ENCODE results near the gene SPTLC3. TPM values are rescaled to one million over a fixed set of nuclear protein-coding genes. Genes with fewer than 3 reads are reported as not detected.

Gene SPTLC3
- total RNA-seq, 1 donor from 2014 or later, result 32.3 TPM

DNA sequence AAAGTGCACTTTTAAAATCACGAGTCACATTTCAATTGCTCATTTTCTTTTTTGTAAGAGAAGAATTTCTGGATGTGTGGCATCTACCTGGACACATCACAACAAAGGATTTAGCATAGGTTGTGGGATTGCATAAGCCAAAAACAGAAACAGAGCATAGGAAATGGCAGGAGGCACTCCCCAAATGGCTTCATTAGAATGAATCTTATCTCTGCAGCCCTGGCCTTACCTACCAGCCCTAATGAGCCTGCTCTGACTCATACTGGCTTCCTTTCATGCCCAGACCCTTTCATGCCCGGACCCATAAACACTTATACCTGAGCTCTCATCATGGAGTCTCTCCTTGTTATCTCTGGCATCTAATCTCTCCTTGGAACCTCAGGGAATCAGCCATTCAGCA, 23.9 kb upstream of the SPTLC3 start:
- DNase-seq, result no peak

DNA sequence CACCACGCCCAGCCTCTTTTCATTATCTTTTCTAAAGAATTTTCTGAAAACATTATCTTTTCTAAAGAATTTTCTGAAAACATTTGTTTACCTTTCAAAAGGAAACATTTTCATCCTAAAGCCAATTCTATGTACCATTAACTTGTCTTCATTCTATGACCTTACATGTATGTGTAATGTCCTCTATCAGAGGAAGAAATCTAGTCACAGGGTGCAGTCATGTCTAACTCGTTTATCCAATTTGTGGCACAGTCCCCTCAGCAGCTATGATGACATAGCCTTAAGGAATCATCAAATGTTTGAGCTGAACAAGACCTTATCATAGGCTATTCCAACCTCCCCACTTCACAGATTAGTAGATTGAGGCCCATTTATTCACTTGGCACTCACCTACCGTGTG, 21.5 kb upstream of the SPTLC3 start:
- DNase-seq, result no peak

DNA sequence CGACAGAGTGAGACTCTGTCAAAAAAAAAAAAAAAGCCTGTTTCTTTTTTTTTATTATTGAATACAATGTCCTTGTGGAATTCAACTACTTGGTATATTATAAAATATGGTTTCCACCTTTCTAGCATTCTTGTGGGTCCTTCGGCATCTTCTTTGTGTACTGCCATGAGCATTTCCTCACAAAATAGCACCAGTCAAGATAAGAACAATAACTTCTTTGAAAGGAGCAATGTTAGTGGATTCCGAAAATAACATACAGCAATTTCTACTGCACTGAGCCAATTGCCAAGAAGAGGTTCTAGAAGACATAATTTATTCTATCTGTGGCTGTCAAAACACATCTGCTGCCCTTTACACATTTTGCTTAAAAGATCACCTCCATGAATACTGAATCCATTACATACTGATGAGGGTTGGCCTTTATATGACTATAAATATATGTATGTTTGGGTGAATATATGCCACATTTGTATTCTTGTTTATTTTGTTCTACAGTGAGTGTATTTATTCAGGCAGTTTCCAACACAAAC, 19.1 kb upstream of the SPTLC3 start:
- no peak for DNase-seq

DNA sequence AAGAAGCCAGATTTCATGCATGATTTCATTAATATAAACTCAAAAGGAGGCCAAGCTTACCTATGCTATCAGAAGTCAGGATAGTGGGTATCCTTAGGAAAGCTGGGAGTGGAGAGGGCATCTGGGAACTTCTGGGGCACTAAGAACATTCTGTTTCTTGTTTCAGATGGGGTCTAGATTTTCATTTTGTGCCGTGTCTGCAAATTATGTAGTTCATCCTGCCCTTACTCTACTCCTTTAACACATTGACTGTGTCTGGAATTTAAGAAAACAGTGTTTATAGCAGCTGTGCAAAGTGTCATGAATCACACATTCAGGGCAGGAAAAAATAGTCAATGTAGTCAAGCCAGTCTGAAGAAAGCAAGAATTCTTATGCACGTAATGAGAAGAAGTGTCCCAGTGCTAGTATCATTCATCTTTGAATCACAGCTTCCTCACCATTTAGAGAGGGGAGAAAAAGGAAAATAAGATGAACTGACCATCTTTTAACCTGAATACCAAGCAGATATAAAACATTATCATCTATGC, 11.6 kb upstream of the SPTLC3 start:
- no peak for DNase-seq

DNA sequence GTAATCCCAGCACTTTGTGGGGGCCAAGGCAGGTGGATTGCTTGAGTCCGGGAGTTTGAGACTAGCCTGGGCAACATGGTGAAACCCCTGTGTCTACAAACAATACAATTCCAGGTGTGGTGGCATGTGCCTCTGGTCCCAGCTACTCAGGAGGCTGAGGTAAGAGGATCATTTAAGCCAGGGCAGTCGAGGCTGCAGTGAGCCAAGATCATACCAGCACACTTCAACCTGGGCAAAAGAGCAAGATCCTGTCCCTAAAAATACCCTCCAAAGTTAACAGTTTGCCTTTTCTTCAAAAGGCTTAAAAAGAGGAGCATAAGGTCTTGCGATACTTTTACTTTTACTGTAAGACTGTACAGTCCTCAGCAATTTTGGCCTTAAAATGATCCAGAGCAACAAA, 10.7 kb upstream of the SPTLC3 start:
- DNase-seq, result no peak

- no peak for DNase-seq
Observed at GRCh38 chr20:12999201-12999600, 9.6 kb upstream of the SPTLC3 start.

- DNase-seq, result no peak
Observed at GRCh38 chr20:13002251-13002650, 6.5 kb upstream of the SPTLC3 start.

DNA sequence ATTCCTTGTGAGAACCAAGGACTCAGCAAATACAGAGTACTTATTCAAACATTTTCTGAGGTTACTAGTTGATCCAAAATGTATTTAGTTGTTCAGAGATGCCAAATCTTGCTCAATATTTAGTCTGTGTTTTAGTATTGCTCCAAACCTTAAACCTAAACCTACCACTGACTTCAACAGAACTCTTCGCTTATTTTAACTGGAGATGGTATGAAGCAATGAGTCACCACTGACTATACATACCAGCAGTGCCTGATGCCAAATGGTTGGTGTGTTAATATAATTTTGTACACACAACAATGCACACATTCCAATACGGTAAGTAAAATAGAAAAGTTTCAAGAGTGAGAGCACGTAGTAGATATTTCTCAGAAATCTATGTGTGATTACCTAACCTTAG, 1.9 kb upstream of the SPTLC3 start:
- DNase-seq, result no peak

- DNase-seq, result no peak
Observed at GRCh38 chr20:13007596-13007995, 1.2 kb upstream of the SPTLC3 start.

GRCh38 chr20:13009682-13010406, 1.1 kb downstream of the SPTLC3 start:
- peak; percentile 88 for DNase-seq

- no peak for DNase-seq
Observed at GRCh38 chr20:13012886-13013285, 4.1 kb downstream of the SPTLC3 start.

DNA sequence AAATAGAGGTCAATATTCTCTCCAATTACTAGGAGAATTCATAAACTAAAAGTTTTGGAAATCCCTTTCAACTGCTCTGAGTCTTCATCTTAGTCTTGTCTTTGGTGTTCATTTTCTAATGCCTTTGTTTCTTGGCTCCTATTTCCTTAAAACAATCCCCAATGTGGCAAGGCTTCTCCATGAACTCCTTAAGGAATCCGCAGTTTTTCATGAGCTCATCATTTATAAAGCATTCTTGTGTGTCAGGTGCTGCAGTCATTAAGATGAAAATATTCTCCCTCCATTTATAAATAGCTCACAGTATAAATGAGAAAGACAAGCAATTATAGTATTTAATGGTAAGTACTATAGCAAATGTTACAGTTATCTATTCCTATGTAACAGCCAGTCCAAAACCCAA, 4.6 kb downstream of the SPTLC3 start:
- no peak for DNase-seq

DNA sequence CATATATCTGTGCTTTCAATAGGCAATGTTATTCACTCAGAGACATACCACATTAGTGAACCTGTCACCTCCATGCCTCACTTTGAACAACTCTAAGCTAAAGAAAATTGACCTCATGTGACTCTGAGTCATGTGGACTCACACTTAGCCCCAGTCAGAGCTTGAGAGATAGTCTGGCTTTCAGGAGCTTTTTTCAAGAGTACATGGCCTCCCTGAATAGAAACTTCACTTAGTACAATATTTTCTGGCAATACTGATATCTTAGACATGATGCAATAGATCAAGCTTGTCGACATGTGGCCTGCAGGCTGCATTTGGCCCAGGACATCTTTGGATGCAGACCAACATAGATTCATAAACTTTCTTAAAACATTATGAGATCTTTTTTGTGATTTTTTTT, 8.5 kb downstream of the SPTLC3 start:
- no peak for DNase-seq

- DNase-seq, result no peak
Observed at GRCh38 chr20:13017883-13018535, 9.2 kb downstream of the SPTLC3 start.

DNA sequence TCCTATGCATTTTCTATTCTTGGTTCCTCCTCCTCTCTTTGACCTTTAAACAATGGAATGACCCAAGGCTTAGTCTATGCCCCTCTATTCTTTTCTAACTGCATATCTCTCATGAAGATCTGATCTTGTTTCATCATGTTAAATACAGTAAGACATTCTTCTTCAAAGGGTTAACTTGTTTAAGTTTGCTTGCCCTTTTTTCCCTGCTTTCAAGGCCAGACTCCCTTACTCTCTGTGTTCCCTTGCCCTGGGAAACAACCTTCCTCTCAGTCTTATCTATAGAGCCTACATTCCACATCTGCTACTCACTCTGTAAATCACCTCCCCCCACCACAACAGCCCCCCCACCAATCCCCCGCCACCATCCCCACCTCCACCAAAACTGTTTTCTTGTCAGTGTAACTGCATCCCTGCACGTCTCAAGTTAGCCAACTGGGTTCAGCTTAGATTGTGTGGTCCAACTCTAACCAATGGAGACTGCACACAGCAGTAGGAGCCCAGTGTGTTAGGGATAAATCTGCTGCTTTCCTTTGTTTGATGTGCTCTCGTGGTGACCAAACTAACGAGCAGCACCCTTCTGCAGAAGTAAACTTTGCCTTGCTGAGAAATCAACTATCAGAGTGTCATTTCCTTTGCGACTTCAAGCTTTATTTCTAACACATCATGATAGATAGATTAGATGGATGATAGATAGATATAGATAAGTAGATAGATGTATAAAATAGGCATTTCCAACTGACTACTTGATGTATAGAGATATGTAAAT, 12.6 kb downstream of the SPTLC3 start:
- no peak for DNase-seq

GRCh38 chr20:13022401-13023155, 13.8 kb downstream of the SPTLC3 start:
- no peak for DNase-seq

GRCh38 chr20:13024596-13024995, 15.8 kb downstream of the SPTLC3 start:
- DNase-seq, result no peak

- DNase-seq, result no peak
Observed at GRCh38 chr20:13025181-13025580, 16.4 kb downstream of the SPTLC3 start.

DNA sequence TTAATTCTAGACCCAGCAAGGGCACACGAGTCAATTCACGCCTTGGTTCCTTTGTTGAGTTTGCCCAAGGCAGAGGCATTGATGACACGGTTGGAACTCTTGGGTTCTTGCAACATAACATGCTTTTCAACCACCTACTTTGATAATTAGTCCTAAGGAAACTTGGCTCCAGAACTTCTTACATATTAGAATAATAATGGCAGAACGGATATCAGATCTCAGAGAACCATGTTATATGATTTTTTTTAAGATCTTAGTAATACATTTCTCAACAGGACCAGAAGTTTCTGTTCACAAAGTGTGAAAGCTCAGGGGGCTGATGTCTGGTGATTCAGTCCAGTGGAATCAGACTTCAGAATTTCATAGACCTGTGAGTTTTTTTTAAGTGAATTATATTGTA, 19.2 kb downstream of the SPTLC3 start:
- DNase-seq, result no peak

DNA sequence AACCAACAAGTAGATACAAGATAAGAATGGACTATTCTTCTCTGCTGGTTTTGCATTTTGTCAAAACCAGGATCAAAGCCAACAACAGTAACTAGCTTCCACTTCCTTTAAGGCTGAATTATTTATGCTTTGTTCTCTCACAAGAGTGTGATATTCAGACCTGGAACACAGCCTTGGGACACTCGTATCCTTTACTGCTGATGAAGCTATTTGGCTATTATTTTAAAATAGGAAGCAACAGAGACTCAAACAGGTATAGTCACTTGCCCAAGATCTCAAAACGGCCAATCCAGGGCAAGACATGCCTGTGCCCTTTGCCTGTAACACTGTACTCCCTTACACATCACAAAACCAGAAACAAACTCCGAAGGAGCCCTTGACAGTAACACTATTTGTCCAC, 19.9 kb downstream of the SPTLC3 start:
- no peak for DNase-seq

DNA sequence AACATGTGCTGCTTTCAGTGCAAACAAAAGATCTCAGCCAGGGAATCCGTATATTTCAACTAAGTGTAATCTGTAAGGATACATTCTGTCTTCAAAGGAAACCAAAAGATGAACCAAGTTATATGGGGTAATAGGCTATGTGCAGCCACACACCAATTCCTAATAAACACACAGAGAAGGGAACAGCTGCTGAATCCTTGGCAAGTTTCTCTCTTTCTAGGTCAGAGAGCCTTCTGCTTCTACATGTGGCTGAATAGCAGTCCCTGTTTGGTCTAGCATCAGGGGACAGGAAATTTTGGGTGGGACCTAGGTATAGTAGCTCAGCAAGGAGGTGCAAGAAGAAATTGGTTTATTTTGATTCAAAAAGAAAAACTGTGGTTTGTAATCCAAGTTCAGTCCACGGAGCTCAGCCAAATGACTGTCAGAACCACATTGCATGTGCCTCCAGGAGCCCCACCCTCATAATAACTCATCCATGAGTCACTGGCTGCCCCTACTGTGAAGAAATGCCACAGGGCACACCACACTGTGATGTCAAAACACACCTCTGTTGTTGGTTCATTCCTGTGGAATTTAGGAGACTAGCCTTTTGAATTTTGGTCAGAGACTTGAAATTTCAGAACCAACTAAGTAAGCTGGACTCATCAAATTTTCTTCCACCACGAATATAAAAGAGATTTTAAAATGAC, 21.1 kb downstream of the SPTLC3 start:
- no peak for DNase-seq

DNA sequence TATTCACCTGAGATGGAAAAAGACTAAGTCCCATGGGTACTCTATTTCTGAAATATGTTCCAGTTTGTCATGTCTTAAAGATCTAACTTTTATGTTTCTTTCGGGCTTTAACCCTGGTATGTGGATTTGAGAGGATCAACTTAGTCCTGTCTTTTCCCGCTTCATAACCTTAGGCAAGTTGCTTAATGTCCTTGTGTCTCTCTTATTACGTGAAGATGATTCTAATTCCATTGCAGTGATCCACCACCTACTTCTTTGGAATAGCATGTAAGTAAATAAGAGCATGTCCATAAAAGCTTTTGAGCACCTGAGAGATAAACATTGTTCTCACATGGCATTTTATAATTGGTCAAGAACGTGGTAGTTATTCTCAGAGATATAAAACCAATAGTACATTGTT, 23.0 kb downstream of the SPTLC3 start:
- no peak for DNase-seq

Data from skin of body (tissue), 2 donors.